ENCODE results near the gene MACROD2. TPM values are rescaled to one million over a fixed set of nuclear protein-coding genes. Genes with fewer than 3 reads are reported as not detected.

MACROD2 gene
- total and polyA plus RNA-seq, 2 experiments from 2014 or later, result 2.8 to 4.3 TPM

DNA sequence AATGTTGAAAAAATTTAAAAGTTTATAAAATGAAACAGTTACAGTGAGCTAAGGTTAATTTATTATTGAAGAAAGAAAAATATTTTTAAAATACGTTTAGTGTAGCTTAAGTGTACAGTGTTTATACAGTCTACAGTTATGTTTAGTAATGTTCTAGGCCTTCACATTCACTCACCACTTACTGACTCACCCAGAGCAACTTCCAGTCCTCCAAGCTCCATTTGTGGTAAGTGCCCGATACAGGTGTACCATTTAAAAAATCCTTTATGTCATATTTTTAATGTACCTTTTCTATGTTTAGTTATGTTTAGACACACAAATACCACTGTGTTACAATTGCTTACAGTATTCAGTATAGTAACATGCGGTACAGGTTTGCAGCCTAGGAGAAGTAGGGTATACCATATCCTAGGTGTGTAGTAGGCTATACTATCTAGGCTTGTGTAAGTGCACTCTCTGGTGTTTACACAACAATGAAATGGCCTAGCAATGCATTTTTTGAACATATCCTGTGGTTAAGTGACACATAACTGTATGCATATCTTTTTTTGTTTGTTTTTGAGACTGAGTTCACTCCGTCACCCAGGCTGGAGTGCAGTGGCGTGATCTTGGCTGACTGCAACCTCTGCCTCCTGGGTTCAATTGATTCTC lies 315.8 kb downstream of the MACROD2 start (continued):
- TF ChIP-seq, protein P1, sequence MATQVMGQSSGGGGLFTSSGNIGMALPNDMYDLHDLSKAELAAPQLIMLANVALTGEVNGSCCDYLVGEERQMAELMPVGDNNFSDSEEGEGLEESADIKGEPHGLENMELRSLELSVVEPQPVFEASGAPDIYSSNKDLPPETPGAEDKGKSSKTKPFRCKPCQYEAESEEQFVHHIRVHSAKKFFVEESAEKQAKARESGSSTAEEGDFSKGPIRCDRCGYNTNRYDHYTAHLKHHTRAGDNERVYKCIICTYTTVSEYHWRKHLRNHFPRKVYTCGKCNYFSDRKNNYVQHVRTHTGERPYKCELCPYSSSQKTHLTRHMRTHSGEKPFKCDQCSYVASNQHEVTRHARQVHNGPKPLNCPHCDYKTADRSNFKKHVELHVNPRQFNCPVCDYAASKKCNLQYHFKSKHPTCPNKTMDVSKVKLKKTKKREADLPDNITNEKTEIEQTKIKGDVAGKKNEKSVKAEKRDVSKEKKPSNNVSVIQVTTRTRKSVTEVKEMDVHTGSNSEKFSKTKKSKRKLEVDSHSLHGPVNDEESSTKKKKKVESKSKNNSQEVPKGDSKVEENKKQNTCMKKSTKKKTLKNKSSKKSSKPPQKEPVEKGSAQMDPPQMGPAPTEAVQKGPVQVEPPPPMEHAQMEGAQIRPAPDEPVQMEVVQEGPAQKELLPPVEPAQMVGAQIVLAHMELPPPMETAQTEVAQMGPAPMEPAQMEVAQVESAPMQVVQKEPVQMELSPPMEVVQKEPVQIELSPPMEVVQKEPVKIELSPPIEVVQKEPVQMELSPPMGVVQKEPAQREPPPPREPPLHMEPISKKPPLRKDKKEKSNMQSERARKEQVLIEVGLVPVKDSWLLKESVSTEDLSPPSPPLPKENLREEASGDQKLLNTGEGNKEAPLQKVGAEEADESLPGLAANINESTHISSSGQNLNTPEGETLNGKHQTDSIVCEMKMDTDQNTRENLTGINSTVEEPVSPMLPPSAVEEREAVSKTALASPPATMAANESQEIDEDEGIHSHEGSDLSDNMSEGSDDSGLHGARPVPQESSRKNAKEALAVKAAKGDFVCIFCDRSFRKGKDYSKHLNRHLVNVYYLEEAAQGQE (IDR thresholded peaks at IDR 0.05; ENCODE audit: unreplicated experiment), result no peak
- no peak for TF ChIP-seq POLR2AphosphoS5 (IDR thresholded peaks at IDR 0.05; ENCODE audit: low read depth)

DNA sequence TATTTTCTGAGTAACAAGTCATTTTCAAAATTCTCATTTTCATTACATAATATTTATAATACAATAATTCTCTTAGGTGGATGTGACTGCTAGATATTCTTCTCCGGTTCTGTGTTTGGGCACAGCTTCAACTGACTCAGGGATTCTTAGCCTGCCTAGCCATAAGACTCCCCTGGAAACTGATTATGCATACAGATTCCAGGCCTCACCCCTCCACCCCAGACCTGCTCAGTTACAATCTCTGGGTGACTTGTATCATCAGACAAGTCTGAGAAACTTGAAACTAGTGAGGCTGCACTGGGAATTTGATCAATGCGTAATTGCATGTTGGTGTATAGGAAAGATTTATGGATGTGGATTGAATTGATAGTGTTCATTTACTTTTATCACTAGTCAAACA lies 316.7 kb downstream of the MACROD2 start:
- H3F3A ChIP-seq (replicated peaks; ENCODE audit: low read depth), result no peaks in the 10 kb centered on the region
- peaks cover 13% of the 10 kb centered on the region for H3K4me1 Mint-ChIP-seq
- TF ChIP-seq JUNB (IDR thresholded peaks at IDR 0.05; ENCODE audit: unreplicated experiment) (no peak), EZH2 (IDR thresholded peaks at IDR 0.05; ENCODE audit: low read depth, unreplicated experiment) (no peak), CREB1 (CRISPR knock-in tag; IDR thresholded peaks at IDR 0.05; ENCODE audit: low read depth) (no peak), ZNF331 (CRISPR knock-in tag; IDR thresholded peaks at IDR 0.05; ENCODE audit: low read depth) (no peak), STAT1 (IDR thresholded peaks at IDR 0.05; ENCODE audit: unreplicated experiment) (no peak)
- TF ChIP-seq, protein P1 (IDR thresholded peaks at IDR 0.05; ENCODE audit: unreplicated experiment), result no peak
- TF ChIP-seq, protein P2, sequence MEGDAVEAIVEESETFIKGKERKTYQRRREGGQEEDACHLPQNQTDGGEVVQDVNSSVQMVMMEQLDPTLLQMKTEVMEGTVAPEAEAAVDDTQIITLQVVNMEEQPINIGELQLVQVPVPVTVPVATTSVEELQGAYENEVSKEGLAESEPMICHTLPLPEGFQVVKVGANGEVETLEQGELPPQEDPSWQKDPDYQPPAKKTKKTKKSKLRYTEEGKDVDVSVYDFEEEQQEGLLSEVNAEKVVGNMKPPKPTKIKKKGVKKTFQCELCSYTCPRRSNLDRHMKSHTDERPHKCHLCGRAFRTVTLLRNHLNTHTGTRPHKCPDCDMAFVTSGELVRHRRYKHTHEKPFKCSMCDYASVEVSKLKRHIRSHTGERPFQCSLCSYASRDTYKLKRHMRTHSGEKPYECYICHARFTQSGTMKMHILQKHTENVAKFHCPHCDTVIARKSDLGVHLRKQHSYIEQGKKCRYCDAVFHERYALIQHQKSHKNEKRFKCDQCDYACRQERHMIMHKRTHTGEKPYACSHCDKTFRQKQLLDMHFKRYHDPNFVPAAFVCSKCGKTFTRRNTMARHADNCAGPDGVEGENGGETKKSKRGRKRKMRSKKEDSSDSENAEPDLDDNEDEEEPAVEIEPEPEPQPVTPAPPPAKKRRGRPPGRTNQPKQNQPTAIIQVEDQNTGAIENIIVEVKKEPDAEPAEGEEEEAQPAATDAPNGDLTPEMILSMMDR (conservative IDR thresholded peaks at IDR 0.05; ENCODE audit: low read depth in 2 of 2), result no peak
- TF ChIP-seq, protein P3, sequence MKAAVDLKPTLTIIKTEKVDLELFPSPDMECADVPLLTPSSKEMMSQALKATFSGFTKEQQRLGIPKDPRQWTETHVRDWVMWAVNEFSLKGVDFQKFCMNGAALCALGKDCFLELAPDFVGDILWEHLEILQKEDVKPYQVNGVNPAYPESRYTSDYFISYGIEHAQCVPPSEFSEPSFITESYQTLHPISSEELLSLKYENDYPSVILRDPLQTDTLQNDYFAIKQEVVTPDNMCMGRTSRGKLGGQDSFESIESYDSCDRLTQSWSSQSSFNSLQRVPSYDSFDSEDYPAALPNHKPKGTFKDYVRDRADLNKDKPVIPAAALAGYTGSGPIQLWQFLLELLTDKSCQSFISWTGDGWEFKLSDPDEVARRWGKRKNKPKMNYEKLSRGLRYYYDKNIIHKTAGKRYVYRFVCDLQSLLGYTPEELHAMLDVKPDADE (IDR thresholded peaks at IDR 0.05), result no peak
- no peaks in the 10 kb centered on the region for H3K9me3 Mint-ChIP-seq
- no peaks in the 10 kb centered on the region for H3K36me3 Mint-ChIP-seq (ENCODE audit: low read depth)
- H3K4me3 Mint-ChIP-seq, result no peak overlapping the region
- no peak overlapping the region for H3K27ac Mint-ChIP-seq
- H3K4me2 ChIP-seq, result no peak overlapping the region
- H3K36me3 ChIP-seq (ENCODE audit: insufficient read depth), result no peaks in the 10 kb centered on the region
- no peak overlapping the region for H2AFZ ChIP-seq
- H3K27me3 Mint-ChIP-seq (ENCODE audit: insufficient read depth, low read depth, poor library complexity), result no peaks in the 10 kb centered on the region
- DNase-seq (ENCODE audit: low spot score) (peak; percentile 12), ATAC-seq (peak; percentile 67)
- peaks cover 10% of the 10 kb centered on the region; the same call in 1 of the 2 replicates for H3K4me1 ChIP-seq (ENCODE audit: insufficient read depth)
- H3K27me3 ChIP-seq (ENCODE audit: insufficient read depth), result no peaks in the 10 kb centered on the region
- H3K4me3 ChIP-seq, result no peak overlapping the region
- no peaks in the 10 kb centered on the region for H3K79me2 ChIP-seq (replicated peaks; ENCODE audit: insufficient read depth)
- no peaks in the 10 kb centered on the region for H4K20me1 ChIP-seq (replicated peaks; ENCODE audit: insufficient read depth)
- no peak overlapping the region for H3K27ac ChIP-seq (ENCODE audit: low read depth)
- peaks cover 2% of the 10 kb centered on the region; the same call in 1 of the 2 replicates for H3K9me2 ChIP-seq (ENCODE audit: insufficient read depth)

Data from GM23338 (cell line).